ENCODE measurements around the gene H2AZ2.
"Not testable (repeated sequence)": the region's sequence is repeated elsewhere in the genome, so short reads cannot be mapped to it uniquely, and the experiment has no call there.

Gene H2AZ2

GRCh38 chr7:44789990-44790389 is 57.9 kb downstream of the H2AZ2 start:
- DNase-seq (ENCODE audit: low read depth), result no peak
- no peak overlapping the region for H3K4me3 ChIP-seq (ENCODE audit: low read length)
- TF ChIP-seq CTCF (IDR thresholded peaks at IDR 0.05; ENCODE audit: insufficient read depth, low read depth, low read length, missing control alignments), result no peak

- TF ChIP-seq CTCF (IDR thresholded peaks at IDR 0.05; ENCODE audit: insufficient read depth, low read depth, low read length, missing control alignments), result no peak
- H3K4me3 ChIP-seq (ENCODE audit: low read length), result no peak overlapping the region
- no peak for DNase-seq (ENCODE audit: low read depth)
These were observed 60.1 kb downstream of the H2AZ2 start for GRCh38 chr7:44787762-44788161.

GRCh38 chr7:44787041-44787440 is 60.8 kb downstream of the H2AZ2 start:
- H3K4me3 ChIP-seq (ENCODE audit: low read length), result no peak overlapping the region
- TF ChIP-seq CTCF (IDR thresholded peaks at IDR 0.05; ENCODE audit: insufficient read depth, low read depth, low read length, missing control alignments), result no peak
- DNase-seq (ENCODE audit: low read depth), result no peak

- H3K4me3 ChIP-seq (ENCODE audit: low read length); DNase-seq (ENCODE audit: low read depth): not testable (repeated sequence)
These were observed 62.7 kb downstream of the H2AZ2 start for GRCh38 chr7:44785218-44785617.

GRCh38 chr7:44784364-44784763 is 63.5 kb downstream of the H2AZ2 start:
- no peak for TF ChIP-seq CTCF (IDR thresholded peaks at IDR 0.05; ENCODE audit: insufficient read depth, low read depth, low read length, missing control alignments)
- DNase-seq (ENCODE audit: low read depth), result no peak
- H3K4me3 ChIP-seq (ENCODE audit: low read length), result no peak overlapping the region

GRCh38 chr7:44783407-44783806 is 64.5 kb downstream of the H2AZ2 start:
- TF ChIP-seq CTCF (IDR thresholded peaks at IDR 0.05; ENCODE audit: insufficient read depth, low read depth, low read length, missing control alignments), result no peak
- no peak for DNase-seq (ENCODE audit: low read depth)
- no peak overlapping the region for H3K4me3 ChIP-seq (ENCODE audit: low read length)

- no peak overlapping the region for H3K4me3 ChIP-seq (ENCODE audit: low read length)
- TF ChIP-seq CTCF (IDR thresholded peaks at IDR 0.05; ENCODE audit: insufficient read depth, low read depth, low read length, missing control alignments), result no peak
- no peak for DNase-seq (ENCODE audit: low read depth)
These were observed 65.4 kb downstream of the H2AZ2 start for GRCh38 chr7:44782460-44782859.

All from epithelial cell of esophagus (primary cell).